Cardiac septum (tissue), 1 donor: ENCODE data around the gene RASA3. TPM values are rescaled to one million over a fixed set of nuclear protein-coding genes. Genes with fewer than 3 reads are reported as not detected.

ENCODE experiments used
- DNase-seq: peaks from one replicate; pipeline ENCODE4 v3.0.0-alpha.2; 2020; ENCODE audit warnings: low spot score
- intact Hi-C: fragments of 100-400 bp; cut with DNase I; formaldehyde crosslinking; loops from one replicate; pipeline ENCODE4 v1.14.0; 2022
- total RNA-seq: library from RNA; stranded (reverse); fragmentation: NEBNext Ultra II Directional; extraction: Animal tissue kit (Norgen Biotek cat#: 25700); gene quantifications from one replicate; pipeline ENCODE4 v1.2.1, GENCODE V29; 2021
- donor health status: DM: no; HTN: no; CAD: no.

Gene RASA3
- total RNA-seq, 1 donor from 2014 or later, result 9.7 TPM

DNA sequence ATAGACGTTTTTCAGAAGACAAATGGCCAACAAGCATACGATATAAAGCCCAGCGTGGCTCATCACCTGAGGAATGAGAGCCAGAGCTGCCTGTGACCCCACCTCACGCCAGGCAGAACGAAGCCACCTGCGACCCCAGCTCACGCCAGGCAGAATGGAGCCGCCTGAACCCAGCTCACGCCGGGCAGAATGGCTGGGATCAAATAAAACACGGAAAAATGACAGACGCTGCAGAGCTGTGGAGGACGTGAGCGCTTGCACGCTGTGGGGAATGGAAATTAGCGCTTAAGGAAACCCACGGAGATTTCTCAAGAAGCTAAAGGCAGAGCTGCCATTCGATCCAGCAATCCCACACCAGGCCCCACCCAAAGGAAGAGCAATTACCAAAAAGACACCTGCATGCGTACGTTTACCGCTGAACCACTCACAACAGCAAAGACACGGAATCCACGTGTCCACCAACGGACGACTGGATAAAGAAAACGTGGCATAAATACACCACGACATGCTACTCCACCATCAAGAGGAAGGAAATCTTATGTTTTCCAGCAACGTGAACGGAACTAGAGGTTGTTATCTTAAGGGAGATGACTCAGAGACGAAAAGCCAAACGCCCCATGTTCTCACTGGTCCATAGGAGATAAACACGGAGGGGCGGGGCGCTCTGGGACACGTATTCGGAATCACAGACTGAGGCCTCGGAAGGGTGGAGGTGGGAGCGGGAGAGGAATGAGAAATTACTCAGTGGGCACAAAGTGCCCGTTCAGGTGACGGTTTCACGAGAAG, 127.8 kb downstream of the RASA3 start:
- intact Hi-C loops, result no loop called here

DNA sequence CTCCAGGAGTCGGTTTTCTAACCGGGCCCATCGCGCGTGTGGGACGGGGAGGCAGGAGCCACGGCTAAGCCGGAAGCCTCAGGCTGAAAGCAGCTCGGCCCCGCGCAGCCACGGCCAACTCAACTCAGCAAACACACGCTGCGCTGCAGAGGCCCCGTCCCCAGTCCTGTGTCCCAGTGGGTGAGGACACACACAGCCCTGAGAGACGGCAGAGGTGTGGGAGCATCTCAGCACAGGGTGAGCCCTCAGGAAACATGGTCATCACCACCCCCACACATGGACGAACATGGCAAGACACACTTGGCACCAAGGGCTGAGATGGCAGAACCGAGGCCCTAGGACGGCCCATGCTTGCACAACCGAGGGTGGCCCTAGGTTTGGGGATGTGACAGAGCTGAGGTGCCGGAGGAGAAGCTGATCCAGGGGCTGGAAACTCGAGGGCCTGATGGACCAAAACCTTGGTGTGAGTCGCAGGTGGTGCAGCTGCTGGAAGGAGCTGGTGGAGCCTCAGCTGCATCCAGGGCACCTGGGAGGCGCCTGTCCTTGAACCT, 129.6 kb downstream of the RASA3 start:
- intact Hi-C loops, result no loop called here
- DNase-seq, result no peak

More for the DNA sequence above, 127.8 kb downstream of the RASA3 start:
- no peak for DNase-seq

DNA sequence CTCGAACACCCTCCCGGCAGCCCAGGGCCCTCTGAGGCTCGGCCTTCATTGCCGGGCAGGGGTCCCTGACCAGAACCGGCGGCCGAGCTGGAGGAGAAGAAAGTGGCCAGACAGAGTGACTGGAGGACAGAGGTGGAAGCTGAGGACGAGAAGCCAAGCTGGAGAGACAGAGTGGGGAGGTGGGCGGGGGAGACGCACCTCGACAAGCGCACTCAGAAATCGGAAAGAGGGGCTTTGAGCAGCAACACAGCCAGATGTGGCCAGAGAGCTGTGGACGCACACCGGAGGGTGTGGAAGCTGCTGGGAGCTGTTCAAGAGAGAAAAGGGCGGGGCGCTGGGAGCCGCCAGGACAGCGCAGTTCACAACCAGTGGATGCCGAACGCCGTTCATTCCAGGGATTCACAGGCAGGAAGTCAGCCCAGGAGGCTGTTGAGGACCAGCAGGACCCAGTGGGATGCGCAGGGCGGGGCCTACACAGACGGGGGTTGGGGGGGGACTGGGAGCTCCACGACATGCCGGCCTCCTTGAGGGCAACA, 130.3 kb downstream of the RASA3 start:
- DNase-seq, result no peak
- intact Hi-C loops, result no loop called here

DNA sequence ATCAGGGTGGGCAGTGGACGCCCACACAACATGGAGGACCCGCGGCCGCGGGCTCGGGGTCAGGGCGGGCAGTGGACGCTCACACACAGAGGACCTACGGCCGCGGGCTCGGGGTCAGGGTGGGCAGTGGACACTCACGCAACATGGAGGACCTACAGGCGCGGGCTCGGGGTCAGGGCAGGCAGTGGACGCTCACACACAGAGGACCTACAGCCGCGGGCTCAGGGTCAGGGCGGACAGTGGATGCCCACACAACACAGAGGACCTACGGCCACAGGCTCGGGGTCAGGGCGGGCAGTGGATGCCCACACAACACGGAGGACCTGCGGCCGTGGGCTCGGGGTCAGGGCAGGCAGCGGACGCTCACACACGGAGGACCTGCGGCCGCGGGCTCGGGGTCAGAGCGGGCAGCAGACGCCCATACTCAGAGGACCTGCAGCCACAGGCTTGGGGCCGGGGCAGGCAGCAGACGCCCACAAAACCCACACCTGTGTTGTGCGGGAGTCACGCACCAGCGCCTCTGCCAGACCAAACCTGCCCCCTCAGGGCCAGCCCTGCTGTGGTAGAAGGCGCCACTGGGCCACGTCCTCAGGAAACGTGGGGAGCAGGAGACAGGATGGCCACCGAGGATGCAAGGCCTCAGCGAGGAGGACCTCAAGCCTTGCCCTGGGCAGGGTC, 131.0 kb downstream of the RASA3 start:
- intact Hi-C loops, result no loop called here
- DNase-seq, result no peak

DNA sequence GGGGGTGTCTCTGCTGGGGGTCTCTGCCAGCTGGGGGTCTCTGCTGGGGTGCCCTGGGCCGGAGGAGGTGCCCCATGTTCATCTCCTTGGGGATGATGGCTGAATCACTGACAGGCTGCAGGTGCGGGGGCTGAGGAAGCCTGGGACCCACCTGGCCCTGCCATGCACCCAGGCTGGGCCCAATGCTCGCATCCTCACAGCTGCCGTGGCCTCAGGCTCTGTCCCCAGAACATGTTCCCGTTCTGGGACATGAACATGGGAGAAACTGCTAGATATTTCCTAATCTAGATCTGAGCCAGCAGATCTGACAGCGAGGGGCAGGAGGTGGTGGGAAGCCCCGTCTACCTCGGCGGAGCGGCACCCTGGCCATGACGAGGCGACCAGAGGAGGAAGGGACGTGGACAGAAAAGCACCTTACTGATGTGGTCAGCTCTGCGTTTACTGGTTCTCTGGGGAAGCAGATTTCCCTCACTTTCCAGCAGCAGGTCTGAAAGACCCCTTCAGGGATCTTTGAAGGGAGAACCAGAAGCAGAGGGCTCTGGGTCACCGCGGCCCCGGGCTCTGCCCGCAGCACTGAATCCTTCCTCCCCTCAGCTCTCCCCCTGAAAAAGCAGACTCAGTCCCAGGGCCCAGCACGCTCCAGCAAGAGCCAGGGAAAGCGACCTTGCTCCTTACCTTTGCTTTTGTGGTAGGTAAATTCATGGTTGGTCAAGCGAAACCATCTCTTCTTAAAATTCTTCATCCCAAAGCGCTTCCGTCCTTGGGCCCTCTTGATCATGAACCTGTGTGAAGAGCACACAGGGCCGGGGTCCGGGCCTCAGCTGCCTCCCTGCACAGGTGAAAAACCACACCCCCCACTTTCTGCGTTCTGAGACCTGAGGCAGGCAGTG, 132.0 kb downstream of the RASA3 start:
- intact Hi-C loops, result no loop called here
- no peak for DNase-seq

DNA sequence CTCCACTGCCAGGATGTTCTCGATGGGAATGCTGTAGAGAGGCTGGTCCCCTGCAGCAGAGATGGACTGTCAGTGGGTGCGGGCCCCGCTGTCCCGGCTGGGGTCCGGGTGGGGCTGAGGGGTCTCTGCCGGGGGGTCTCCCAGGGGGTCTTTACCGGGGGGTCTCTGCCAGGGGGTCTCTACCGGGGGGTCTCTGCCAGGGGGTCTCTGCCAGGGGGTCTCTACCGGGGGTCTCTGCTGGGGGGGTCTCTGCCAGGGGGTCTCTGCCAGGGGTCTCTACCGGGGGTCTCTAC, 132.9 kb downstream of the RASA3 start:
- intact Hi-C loops, result no loop called here
- DNase-seq, result no peak

DNA sequence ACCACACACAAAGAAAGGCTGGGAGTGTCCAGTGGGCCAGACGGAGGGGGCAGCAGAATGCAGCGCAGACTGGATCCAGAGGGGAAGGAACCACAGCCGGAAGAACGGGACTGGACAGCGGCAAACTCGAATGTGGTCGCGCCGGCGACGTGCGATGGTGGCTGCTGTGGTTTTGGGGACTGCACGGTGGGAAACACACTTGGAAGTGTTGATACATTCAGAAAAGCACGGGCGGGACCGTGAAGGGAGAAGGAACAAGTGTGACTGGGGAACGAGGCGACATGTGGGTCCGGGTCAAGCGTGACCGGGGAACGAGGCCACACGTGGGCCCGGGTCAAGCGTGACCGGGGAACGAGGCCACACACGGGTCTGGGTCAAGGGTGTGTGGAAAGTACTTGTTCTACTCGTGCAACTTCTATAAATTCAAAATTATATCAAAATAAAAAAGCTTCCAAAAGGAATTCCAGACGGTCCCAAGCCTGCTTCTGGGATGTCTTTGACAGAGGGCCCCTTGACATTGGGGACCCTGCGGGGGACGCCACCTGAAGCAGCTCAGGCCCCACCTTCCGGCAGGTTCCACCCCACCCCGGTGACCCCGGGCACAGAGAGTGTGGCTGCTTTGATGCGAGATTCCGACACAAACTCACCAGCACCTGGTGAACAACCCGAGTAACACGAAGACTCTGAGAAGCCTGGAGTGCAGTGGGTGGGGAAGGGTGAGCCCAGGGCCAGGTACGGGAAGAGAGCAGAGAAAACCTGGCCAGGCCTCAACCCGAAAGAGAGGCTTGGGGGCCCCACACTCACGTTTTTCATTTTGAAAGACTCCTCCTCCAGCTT, 133.4 kb downstream of the RASA3 start:
- intact Hi-C loops, result no loop called here
- no peak for DNase-seq

DNA sequence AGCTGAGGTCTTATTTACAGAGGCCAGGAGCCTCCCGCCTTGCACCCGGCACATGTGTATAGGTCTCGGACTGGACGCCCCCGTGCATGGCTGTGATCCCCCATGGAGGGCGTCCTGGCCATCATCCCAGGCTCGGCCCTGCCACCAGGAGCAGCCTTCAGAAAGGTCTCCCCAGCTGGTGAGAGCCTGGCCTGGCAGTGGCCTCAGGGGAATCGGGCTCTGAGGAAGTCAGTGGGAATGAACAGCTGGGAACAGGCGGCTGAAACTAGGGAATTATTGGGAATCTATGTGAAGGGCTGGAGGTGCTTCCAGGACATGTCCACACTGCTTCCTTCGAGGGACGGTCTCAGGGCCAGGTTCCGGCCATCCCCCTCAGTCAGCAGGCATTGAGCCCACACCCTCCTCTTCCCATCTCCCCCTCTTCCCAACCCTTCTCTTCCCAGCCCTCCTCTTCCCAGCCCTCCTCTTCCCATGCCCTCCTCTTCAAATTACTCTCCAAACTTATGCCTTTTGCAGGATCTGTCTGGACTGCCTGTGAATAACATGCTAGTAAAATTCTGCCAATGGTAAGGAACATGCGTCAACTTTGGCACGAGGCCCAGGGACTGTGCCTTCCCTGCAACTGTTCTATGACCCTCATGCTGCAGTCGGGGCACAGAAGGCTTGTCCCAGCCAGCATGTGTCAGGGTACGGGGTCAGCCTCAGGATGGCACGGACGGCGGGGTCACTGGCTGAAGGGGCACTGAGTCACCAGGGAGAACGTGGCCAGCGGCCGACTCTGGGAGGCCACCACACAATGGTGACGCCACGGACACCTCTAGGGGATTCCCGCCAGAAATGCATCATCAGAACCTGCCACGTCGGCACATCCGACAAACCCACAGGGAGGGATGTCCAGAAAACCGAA, 134.3 kb downstream of the RASA3 start:
- no peak for DNase-seq
- intact Hi-C loops, result no loop called here

DNA sequence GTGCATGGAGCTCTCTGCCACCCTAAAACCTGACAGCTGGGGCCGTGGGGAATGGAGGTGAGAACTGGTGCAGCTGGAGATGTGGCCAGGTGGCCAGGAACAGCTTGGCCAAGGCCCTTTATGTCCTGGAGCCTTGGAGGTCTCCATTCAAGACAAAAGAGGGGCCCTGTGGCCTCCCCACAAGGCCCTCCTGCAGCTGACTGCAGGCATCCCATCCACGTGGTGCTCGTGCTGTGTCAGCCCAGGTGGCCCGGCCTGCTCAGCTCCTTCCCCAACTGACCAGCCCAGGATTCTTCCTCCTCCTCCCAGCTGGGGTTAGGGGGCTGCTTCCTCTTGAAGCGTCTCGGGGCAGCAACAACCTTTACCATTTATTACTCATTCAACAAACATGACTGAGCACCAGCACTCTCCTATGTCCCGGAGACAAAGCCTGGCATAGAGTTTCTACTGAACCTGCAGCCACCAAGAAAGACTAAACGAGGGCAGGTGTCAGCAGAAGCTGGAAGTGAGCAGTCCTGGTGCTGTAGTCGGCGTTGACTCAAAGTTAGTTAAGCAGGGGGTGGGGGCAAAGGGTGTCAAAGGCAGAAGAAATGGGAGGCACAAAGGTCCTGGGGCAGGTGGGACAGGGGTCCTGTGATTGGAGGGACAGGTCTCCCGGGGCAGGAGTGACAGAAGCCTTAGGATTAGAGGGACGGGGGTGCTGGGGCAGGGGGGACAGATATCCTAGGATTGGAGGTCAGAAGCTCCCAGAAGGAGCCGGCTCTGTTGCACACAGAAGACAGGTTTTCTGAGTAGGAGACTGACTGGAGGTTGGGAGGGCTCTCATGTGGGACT, 135.3 kb downstream of the RASA3 start:
- intact Hi-C loops, result no loop called here
- DNase-seq, result no peak

DNA sequence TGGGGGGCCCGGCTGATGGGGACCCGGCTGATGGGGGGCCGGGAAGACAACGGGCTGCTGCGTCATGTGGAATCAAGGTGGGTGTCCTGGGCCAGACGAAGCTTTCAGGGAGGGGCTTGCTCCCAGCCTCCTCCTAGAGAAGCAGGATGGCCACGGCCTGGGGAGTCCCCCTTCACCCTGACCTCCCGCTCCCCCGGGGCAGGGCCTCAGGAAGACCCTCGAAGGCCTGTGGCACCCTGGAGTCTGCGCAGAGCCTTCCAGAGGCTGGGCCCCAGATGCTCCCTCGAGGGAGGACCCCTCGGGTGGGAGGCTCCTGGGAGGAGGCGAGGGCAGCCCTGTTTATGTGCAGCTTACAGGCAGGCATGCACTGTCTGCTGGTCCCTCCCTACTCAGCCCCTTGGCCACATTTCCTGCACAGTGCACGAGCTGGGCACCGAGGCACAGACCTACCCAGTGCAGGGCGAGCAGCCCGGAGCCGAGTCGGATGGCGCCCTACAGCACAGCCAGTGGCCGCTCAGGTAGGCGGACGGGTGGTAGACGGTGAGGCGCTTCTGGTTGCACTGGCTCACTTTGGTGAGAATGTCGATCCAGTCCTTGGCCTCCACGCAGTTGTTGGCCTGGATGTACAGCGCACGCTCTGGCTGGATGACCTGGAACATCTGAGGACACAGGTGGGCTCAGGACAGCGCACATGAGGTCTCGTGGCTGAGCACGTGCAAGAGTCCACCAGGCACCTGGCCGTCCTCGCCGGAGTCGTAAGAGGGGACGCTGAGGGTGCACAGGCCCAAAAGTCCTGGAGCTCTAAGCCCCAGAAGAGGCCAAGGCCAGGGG, 136.1 kb downstream of the RASA3 start:
- intact Hi-C loops, result no loop called here
- no peak for DNase-seq

DNA sequence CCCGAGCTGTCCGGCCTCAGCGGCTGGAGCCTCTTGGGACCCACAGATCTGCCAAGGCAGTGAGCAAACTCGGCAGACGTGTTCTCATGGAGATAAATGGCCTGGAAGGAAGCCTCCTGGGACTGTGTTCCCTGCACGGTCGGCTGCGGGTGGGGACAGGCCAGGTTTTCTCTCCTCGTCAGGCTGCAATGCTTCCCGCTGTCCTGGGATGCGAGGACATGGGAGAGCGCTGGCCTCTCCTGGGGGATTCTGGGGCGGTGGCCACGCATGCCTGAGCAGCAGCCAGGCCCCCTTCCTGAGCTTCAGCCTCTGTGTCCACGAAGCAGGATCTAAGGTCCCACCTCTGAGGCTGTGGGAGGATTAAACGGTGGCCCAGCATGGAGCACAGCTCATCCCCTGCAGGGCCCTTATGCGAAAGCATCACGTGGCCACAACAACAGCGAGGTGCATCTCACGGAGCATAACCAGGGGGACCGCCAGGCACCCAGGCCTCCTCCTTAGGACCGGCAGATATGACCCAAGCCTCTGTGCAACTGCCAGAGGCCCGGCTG, 137.3 kb downstream of the RASA3 start:
- DNase-seq, result no peak
- intact Hi-C loops, result no loop called here

DNA sequence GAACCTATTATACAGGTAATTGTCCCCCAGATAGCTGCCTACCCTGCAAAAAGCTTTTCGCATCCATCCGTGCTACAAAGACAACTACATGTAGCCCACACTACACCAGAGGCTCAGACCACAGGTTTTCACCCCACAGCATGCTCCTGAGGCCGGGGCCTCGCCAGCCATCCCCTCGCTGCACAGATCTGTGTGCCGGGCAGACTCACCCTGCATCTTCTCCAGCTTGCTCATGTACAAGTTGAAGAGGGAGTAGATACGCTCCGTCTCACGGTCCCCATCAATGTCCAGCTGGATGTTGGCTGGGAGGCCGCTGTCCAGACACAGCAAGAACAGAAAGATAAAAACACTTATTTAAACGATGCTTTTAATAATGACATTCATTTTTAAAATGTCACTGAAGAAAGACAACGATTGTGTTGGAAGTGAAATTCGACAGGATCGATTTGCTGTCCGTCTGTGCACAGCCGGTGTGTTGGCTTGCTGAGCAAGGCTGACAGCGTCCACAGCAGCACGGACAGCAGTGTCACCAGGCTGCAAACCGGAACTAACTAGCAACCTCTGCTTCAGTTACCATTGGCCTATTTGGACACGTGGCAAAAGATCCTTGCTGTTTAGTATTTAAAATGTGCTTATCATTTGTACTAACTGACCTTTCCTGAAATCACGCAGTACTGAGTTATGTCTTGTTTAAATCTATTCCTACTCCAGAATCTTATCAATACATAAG, 140.0 kb downstream of the RASA3 start:
- intact Hi-C loops, result no loop called here
- DNase-seq, result no peak

DNA sequence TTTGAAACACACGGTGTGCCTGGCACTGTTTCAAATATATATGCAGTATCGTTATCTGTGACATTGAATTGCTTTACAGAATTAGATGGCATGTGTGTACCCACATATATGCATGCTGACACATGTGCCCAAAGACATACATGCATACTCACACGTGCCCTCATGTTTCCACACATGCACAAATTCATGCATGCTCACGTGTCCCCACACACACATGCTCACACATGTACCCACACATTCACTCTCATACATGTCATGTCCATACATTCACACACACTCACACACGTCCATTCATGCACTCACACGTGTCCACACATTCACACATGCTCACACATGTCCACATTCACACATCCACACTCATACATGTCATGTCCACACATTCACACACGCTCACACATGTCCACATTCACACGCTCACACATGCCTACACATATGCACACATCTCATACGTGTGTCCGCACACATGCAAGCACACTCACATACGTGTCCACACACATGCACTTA, 140.7 kb downstream of the RASA3 start:
- DNase-seq, result no peak
- intact Hi-C loops, result no loop called here

DNA sequence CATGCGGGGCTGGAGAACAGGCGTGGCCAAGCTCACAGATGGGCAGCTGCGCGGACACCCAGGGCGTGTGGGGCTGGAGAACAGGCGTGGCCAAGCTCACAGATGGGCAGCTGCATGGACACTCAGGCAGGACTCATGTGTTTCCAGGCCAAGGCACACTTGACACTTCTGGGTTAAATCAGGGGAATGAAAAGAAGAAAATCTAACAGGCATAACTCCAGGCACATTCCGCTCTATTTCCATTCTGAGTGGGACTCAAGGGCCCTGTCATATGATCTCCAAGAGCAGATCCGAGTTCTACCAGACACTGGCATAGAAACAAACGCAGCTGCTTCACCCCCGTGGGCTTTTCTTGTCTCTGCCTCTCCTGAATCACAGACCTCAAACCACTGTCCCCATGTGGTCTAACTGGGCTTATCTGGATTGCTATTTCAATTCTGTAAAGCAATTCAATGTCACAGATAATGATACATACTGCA, 141.2 kb downstream of the RASA3 start:
- no peak for DNase-seq
- intact Hi-C loops, result no loop called here

DNA sequence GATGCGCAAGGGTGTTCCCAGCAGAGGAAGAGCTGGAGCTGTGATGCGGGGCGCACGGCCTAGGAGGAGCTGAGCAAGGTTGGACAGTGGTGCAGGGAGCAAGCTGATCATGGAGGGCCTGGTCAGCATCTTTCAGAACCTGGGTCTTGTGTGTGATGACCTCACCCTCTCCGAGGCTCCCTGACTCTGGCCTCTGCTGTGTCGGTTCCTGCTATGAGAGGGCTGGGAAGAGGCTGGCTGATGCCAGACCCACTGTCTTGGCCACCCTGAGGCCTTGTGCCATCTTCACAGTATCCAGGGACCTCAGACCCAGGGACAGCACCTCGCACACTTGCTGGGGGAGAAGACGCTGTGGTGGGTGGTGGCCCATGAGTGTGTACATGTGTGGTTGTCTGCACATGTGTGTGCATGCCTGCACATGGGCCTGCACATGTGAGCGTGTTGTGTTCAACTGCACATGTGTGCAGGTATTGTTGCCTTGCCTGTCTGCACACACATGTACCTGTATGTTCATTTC, 142.0 kb downstream of the RASA3 start:
- intact Hi-C loops, result no loop called here
- DNase-seq, result peak; percentile 55
